22Rv1 (cell line): ENCODE measurements around the gene MYH10.

Experiments
- ZFX ChIP-seq: fragments of 450-650 bp; IDR thresholded peaks from 2 replicates; pipeline ENCODE4 v1.6.1; 2017; ENCODE audit warnings: antibody characterized with exemption, borderline replicate concordance
- TF ChIP-seq, protein P1 (sequence below): fragments of 450-650 bp; IDR thresholded peaks from 2 replicates; pipeline ENCODE4 v1.5.1; 2017; ENCODE audit warnings: mild to moderate bottlenecking

DNA sequence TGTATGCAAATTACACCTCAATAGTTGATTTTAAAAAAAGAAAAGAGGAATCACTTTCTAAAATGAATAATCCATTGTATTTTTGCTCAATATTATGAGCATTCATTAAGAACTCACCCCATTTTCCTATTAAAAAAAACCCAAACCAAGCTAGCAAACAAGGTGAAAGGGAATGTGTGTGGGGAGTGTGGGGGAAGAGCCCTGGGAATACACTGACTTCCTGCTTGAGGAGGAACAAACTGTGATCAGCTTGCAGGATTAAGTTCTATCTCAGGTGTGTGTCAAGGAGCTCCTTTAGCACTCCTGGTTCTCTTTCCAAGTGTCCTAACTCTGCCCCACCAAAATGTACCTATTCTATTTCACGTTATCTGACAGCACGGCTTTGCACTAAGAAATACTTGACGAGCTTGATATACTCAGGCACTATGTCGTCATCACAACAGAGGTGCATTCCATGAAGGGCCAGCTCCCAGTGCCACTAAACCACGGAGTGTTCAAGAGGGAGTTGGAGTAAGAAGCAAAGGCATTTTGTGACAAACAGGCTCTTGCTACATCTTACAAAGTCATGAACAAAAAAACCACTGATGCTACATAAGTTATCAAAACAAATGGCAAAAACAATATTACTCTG lies 73.2 kb downstream of the MYH10 start:
- TF ChIP-seq, protein P1, sequence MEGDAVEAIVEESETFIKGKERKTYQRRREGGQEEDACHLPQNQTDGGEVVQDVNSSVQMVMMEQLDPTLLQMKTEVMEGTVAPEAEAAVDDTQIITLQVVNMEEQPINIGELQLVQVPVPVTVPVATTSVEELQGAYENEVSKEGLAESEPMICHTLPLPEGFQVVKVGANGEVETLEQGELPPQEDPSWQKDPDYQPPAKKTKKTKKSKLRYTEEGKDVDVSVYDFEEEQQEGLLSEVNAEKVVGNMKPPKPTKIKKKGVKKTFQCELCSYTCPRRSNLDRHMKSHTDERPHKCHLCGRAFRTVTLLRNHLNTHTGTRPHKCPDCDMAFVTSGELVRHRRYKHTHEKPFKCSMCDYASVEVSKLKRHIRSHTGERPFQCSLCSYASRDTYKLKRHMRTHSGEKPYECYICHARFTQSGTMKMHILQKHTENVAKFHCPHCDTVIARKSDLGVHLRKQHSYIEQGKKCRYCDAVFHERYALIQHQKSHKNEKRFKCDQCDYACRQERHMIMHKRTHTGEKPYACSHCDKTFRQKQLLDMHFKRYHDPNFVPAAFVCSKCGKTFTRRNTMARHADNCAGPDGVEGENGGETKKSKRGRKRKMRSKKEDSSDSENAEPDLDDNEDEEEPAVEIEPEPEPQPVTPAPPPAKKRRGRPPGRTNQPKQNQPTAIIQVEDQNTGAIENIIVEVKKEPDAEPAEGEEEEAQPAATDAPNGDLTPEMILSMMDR = no peak
- no peak for TF ChIP-seq ZFX
